Stimulated activated CD4-positive, alpha-beta T cell treated with anti-CD3 and anti-CD28 coated beads, Interleukin-15, amount 100 ng/mL, for 24 hours (primary cell): ENCODE measurements around the gene VRK2.
"Not testable (repeated sequence)": the region's sequence is repeated elsewhere in the genome, so short reads cannot be mapped to it uniquely, and the experiment has no call there.

Experiments used
- DNase-seq: peaks from one replicate; pipeline ENCODE4 v3.0.0-alpha.2; 2020

The VRK2 gene

DNA sequence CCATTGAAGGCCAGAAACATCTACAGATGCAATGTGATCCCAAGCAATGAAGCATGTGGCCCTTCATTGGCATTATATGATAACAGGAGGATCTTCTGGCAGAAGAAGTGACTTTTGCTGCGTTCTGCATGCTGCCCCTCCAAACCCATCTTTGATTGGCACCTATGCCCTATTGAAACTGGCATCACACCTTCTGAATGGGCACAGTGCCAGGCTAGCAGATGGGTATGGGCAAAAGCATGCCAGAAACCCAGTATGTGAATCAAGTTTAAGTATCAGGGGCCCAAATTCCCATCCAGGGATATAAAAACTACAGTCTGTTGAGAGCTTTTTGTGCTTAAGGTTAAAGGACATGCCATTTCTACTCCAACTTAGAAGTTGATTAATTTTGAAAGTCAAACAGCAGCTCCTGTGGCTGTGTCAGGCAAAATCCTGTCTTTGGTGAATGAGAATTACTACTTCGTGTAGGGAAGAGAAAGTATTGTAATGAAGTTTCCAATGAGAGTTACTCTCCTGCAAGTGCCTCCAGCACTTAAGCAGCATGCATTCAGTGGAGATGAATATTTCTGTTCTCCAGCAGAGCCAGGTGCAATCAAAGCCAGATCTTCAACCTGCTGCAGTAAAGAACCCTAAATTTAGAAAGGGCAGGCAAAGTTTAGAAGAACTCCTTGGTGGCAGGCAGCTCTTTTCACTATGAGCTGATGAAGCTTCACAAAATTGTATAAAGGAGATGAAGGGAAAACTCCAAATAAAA lies 8.6 kb downstream of the VRK2 start:
- DNase-seq, result no peak

DNA sequence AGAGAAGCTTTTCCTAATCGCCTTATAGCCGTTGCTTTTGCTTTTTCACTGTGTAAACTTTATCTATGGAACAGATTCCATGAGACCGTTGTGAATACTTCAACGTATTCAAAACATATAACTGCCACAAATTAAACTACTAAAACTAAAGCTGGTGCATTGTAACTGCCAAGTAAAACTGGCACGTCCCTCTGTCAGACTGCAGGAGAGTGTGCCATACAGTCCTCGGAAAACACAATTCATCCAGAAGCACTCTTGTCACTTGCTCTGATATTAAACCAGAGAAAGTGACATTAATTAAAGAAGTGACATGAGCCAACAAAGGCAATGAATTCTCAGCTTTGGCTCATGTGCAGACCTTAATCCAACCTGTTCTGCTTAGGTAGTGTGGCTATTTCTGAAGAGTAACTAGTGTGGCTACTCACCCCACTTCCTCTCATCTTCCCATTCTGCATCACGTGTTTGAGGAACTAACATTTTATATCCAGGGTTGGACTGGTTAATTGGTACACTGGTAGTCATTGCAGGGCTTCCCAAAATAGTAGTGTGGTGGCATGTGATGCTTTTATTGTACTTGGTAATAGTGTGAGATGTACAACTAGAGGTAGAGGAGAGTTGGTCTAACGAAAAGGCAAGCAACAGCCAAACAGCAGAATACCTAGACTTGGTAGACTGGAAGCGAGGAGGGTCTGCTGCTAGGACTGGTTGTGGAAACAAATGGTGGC lies 9.7 kb downstream of the VRK2 start:
- no peak for DNase-seq

DNA sequence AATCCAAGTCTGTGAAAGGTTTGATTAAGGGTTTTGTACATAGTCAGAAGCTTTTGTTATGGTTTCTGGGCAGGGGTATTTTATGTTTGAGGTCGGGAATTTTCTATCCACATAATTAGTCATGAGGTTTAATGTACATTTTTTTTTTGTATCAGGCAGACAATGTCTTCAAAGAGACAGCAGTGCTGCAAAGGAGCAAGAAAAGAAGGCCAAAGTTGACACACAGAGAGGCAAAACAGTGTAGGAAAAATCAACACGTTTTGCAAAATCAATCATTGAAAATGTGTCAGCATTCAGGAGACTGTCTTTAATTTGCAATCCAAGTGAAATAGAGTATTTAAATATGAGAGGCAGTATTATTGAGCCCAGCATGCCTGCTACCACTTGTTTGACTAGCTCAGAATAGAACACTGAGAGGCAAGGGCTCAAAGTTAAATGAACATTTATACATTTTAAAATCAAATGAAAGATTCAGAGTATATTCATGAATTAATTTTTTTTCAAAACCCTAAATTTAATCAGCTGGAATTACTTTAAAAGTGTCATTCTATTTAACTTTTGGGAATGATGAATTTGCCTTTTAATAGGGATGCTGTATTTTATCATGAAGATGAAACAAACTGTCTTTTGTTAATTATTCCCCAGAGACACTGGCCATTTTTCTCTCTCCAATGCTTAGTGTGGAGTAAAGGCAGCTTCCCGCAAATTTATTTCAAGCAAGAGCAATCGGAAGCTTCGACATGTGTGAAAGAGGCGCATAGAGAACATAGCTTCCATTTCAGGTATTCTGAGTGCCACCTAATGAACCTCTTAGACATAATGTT lies 11.3 kb downstream of the VRK2 start:
- no peak for DNase-seq

DNA sequence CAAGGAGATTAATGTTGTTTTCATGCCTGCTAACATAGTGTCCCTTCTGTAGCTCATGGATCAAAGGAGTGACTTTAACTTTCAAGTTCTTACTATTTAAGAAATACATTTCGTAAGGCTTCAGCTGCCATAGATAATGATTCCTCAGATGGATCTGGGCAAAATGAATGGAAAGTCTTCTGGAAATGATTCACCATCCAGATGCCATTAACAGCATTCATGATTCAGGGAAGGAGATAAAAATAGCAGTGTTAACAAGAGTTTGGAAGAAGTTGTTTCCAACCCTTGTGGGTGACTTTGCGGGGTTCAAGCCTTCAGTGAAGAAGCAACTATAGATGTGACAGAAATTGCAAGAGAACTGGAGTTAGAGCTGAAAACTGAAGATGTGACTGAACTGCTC lies 17.0 kb downstream of the VRK2 start:
- no peak for DNase-seq

DNA sequence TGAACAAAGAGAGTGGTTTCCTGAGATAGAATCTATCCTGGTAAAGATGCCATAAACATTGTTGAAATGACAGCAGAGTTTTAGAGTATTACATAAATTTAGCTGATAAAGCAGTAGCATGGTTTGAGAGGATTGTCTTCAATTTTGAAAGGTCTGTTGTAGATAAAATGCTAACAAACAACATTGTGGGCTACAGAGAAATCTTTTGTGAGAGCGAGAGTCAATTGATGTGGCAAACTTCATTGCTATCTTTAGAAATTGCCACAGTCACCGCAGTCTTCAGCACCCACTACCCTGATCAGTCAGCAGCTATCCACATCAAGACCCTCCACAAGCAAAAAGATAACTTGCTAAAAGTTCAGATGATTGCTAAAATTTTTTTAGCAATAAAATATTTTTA lies 17.5 kb downstream of the VRK2 start:
- no peak for DNase-seq

DNA sequence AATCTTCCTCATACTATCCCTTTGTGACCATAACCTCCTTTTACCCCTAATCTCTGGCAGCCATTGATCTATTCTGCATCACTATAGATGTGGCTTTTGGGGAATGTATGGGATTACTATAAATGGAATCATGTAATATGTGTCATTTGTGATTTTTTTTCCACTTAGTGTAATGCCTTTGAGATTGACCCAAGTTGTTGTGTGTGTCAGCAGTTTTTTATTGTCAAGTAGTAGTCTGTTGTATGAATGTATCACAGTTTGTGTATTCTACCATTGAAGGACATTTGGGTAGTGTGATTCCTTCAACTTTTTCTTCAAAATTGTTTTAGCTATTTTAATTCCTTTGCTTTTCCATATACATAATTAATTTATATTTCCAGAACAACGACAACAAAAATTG lies 18.6 kb downstream of the VRK2 start:
- DNase-seq, result no peak

DNA sequence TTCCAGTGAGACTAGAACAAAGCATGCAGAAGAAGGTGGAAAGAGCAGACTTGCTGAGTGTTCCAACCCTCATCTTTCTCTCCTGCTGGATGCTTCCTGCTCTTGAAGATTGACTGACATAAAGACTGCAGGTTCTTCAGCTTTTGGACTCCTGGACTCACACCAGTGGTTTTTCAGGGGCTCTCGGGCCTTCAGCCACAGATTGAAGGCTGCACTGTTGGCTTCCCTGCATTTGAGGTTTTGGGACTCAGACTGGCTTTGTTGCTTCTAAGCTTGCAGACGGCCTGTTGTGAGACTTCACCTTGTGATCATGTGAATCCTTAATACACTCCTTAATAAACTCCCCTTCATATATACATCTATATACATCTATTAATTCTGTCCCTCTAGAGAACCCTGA lies 20.4 kb downstream of the VRK2 start:
- DNase-seq, result no peak

DNA sequence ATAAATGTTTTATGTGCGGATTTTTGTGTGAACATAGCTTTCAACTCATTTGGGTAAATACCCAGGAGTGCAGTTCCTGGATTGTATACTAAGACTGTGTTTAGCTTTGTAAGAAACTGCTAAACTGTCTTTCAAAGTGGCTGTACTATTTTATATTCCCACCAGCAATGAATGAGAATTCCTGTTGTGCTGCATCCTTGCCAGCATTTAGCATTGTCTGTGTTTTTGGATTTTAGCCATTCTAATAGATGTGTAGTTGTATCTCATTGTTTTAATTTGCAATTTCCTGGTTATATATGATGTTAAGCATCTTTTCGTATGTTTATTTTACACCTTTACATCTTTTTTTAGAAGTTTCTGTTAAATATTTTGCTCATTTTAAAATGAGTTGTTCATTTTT lies 24.2 kb downstream of the VRK2 start:
- DNase-seq, result no peak

DNA sequence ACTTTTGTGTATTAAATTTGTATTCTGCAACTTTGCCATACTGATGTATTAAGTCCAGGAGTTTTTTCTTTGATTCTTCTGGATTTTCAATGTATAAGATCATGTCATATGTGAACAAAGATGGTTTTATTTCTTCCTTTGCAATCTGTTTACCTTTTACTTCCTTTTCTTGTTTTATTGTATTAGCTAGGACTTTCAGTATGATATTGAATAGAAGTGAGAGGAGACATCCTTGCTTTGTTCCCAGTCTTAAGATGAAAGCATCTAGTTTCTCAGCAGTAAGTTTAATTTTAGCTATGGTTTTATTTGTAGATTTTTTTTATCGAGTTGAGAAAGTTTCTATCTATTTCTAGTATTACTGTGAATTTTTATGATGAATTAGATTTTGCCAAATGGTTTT lies 25.5 kb downstream of the VRK2 start:
- DNase-seq, result no peak

DNA sequence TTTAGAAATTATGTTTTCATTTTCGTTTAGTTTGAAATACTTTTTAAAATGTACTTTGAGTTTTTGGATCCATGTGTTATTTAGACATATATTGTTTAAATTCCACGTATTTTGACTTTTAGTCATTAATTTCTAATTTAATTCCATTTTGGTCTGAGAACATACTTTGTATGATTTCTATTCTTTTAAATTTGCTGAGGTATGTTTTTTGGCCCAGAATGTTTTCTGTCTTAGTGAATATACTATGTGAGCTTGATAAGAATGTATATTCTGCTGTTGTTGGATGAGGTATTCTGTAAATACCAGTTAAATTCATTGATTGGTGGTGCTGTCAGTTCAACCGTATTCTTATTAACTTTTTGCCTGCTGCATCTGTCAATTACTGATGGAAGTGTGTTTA lies 26.4 kb downstream of the VRK2 start:
- DNase-seq, result no peak

DNA sequence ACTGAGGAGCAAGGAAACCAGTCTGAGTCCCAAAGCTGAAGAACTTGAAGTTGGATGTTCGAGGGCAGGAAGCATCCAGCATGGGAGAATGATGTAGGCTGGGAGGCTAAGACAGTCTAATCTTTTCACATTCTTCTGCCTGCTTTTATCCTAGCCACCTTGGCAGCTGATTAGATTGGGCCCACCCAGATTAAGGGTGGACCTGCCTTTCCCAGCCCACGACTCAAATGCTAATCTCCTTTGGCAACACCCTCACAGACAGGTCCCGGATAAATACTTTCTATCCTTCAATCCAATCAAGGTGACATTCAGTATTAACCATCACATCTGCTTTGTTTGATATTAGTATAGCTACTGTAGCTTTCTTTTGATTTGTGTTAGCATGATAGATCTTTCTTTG lies 27.1 kb downstream of the VRK2 start:
- no peak for DNase-seq

DNA sequence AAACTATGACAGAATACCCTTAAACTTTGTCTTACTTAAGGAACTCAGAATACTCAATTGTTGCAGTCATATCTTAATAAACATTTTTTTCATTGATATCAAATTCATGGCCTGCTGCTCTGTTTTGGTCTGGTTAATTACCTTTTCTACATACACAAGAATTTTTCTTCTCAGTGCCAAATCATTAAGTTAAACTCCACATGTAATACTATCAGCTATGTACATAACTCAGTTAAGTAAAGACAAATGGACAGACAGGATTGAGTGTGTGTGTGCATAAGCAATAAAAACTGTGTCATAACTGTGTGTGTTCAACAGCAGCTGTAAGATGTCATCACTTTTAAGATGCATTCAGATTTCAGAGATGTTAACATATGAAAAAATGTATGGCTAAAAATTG lies 34.4 kb downstream of the VRK2 start:
- DNase-seq, result no peak

DNA sequence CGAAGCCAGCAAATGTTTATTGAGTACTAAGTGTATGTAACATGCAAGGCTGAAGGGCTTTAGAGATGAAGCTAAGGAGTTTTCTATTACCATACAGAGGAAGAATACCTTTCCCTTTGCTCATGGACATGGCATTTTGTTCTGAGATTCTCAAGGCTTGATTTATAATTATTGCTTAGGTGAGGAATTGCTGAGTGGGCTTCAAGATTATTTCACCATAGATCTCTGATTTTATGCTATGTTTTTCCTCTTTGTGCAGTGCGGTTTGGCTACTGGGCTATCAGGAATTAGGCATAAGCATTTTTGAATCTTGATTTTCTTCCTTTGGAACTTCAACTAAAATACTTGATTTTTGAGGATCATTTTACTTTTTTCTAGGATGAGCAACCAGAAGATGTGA lies 42.5 kb downstream of the VRK2 start:
- DNase-seq, result no peak

DNA sequence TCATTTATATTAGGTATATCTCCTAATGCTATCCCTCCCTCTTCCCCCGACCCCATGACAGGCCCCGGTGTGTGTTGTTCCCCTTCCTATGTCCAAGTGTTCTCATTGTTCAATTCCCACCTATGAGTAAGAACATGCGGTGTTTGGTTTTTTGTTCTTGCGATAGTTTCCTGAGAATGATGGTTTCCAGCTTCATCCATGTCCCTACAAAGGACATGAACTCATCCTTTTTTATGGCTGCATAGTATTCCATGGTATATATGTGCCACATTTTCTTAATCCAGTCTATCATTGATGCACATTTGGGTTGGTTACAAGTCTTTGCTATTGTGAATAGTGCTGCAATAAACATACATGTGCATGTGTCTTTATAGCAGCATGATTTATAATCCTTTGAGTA lies 46.2 kb downstream of the VRK2 start:
- not testable (repeated sequence) for DNase-seq

DNA sequence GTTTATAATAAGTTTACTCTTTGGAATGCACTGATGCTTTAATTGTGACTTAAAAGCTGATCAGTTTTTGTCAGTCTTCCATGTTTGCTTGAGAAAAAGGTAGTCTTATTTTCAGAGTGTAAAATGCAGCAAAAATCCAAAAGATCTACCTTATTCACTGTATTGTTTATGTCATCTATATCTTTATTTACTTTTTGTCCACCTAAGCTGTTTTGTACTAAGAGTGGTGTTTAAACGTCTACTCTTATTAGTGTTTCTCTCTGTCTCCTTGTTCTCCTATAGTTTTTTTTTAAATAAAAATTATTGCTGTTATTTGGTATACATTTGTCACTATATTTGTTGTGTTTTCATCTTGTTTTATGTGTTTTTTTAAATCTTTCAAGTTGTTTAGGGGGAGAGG lies 50.4 kb downstream of the VRK2 start:
- no peak for DNase-seq

DNA sequence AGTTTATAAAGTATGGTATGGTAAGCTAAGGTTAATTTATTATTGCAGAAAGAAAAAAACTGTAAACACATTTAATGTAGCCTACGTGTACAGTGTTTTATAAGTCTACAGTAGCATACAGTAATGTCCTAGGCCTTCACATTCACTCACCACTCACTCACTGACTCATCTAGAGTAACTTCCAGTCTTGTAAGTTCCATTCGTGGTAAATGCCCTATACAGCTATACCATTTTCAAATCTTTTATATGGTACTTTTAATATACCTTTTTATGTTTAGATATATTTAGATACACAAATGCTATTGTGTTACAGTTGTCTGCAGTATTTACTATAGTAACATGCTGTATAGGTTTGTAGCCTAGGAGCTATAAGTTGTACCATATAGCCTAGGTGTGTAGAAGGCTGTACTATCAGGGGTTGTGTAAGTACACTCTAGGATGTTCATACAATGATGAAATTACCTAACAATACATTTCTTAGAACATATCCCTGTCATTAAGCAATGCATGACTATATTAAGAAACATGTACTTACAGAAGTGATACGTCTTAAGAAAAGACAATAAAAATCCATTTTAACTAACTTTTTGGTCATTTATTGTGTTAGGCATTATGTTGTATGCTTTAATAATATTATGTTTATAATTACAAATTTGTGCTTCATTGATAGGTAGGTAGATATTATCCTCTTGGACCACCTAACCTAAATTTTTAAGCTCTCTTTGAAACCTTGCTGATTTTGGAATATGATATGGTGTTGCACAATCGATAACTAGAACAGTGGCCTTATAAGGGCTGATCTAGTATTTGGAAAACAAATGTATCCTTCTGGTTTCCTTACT lies 51.9 kb downstream of the VRK2 start:
- DNase-seq, result no peak

DNA sequence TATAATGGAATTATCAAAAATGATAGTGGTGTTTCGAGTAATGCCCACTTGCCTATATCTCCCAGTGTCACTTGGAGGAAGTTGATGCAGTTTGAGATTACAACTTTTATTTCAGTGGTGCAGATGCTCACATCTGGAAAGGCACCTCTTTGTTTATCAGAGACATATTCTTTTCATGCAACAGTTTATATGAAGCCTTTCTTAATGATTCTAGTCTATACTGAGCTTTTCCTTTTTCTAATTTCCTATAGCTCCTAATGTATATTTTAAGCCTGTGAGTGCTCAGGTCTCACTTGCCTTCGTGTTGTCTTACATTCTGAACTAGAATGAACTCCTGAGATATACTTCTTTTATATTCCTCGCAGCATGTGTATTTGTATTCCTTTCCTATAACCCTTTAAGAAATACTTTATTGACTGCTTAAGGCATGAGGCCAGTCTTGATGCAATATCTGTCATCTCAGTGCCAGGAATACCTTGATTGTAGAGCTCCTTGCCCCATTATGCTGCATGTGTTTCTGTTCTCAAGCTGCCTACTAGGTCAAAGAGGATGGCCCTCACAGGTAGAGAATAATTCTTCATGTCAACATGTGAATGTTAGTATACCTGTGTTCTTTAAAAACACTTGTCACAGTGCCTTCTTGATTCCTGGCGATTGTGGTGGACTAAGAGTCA lies 52.6 kb downstream of the VRK2 start:
- DNase-seq, result no peak

DNA sequence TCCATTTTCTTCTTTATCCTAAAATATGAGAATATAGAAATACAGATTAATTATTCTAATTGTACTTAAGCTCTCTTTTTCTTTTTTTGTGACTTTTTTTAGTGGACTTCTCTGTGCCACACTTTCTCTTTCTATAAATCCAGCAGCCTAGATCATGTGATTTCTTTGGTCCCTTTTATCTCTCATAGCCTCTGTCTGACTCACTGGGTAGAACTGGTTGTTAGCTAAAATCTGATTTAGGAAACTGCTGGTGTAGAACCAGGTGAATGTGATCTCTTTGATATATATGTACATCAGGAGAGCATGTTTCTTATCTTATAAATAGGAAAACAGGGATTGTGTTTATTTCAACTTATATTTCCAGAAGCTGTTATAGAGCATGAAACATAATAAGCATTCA lies 54.9 kb downstream of the VRK2 start:
- DNase-seq, result no peak

DNA sequence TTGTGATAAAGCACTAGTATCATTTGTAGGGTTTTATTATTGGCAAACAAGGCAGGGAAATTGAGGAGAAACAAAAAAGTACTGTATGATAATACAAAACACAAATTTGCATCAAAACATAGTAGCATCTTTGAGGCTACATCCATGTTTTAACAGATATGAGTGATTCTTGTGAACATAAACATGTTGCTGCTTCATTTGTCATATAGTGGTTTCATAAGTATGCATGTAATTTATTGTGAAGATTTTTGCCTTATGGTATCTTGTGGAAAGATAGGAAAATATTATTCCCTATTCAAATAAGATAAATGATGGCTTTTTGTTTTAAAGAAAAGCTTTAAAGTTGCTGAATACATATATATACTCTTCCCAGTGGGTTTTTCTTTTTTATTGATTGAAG lies 60.3 kb downstream of the VRK2 start:
- DNase-seq, result no peak

DNA sequence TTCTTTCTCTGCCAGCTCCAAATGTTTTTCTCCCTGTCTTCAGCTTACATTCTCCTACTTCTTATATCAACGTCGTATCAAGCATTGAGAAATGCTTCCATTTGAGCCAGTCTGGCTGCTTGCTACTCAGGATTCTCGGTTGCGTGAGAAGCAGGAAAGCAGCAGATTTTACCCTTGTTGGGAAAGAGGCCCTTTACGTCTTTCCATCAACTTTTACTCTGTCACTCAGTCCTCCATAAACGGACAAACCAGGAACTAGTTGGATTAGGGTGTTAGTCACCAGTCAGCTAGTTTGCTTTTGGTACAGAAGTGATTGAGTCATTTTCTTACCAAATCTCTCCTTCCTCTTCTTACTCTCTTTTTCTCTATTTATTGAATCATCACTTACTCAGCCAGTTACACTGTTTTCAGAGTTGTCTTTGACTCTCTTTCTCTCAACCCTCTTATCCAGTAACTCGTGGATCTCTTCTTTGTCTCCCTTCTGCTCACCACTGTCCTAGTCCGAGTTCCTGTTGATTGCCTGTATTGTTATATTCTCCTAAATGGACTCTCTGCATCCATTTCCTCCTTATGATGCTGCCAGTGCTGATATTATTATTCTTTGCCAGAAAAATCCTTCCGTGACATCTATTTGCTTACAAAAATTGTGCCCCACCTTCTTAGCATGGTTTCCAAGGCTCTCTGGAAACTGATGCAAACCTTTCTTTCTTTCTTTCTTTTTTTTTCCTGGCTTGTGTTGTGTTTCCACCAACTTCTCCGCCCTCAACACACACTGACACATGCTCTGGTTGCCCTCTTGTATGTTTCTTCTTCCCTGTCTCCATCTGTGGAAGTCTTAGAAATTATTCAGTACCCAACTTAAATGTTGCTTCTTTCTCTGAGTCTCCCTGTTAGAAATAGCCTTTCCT lies 61.5 kb downstream of the VRK2 start:
- DNase-seq, result no peak

DNA sequence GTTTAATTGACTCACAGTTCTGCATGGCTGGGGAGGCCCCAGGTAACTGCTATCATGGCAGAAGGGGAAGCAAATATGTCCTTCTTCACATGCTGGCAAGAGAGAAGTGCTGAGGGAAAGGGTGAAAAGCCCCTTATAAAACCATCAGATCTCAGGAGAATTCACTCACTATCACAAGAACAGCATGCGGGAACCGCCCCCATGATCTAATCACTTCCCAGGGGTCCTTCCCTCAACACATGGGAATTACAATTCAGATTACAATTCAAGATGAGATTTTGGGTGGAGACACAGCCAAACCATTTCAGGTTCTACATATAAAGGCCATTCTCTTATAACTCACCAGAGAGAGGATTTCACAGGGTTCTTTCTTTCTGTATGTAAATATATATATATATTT lies 62.9 kb downstream of the VRK2 start:
- DNase-seq, result no peak
